ENCODE results near the gene ADGRL2.
"Not testable (repeated sequence)": the region's sequence is repeated elsewhere in the genome, so short reads cannot be mapped to it uniquely, and the experiment has no call there.

ADGRL2 gene

DNA sequence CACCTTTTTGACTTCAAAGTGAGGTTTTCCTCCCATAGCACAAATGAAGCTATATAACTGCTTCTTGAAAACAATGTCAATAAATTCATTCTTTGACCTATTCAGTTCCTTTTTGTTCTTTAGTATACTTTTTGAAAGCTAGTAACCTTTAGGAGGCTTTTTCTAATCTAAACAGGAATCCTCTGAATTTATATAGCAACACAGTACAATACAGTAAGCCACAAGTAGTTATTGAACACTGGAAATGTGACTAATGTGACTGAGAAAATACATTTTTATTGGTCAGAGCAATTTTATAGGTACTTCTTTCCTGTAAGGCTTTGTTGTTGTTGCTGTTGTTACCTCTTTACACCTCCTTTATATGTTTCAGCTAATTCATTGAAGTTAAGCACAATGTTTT, 49.8 kb downstream of the ADGRL2 start:
- no peak for DNase-seq

DNA sequence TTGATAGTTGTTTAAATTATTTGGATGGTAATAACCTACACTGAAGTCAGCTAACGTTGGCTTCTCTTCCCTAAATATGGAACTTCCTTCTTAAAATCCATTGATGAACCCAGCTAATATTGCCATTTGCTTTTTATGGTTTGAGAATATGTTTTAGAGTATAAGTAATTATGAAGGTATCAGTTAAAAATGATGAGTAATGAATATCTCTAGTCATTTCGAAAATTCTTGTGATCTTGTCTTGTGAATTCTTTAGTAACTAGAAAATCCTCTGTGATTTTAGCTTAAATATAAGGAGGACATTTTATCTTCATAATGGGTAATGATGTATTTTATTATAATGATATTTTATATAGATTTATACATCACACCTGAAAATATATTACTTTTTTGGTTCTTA, 50.5 kb downstream of the ADGRL2 start:
- DNase-seq: no peak

DNA sequence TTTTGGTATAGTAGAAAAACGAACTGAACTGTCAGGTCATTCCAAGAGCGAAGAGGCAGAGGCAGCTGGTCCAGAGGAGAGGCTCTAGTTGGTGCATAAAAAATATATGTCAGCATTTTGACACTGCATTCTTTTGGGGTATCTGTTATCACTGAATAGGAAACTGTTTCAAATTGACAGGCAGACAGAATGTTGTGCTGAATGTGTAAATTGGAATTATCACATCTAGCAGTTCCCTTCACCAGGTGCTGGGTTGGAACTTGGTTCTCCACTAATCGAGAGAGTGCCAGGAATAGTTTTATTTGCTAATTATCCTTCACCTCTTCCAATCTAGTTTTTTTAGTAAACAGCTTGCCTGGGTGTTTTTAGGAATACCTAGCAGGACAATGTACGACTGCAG, 52.2 kb downstream of the ADGRL2 start:
- DNase-seq: no peak

DNA sequence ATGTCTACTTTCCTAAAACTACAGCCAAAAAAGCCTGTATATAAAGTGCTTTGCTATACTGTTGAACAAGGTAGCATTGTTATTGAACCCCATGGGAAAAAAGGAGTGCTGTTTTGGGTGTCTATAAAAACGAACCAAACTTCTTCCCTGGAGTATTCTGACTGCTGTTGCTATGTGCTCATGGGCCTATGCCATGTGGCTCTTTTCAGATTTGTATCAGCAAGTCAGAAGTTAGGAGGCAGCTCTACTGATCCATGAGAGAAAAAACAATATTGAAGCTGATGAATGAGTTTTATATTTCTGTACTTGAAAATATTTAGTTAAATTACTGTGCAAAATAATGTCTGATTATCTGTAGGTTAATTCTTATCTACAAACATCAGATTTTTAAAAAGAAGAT, 66.5 kb downstream of the ADGRL2 start:
- no peak for DNase-seq

DNA sequence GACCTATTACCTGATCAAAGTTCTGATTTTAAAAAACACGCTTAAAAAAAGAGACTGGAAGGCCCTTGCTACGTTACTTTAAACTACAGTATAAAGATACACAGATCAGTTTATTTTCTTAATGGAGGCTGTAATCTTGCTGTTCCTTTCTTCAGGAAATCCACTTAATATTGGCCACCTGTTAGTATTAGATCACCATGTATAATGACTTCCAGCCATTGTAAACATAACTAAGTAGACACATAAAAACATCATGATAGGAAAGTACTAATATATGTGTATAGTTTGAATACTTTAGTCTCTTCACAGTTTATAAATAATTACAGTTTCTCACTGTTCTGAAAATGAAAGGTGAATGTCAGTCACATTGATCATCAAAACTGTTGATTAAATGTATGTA, 68.6 kb downstream of the ADGRL2 start:
- no peak for DNase-seq

DNA sequence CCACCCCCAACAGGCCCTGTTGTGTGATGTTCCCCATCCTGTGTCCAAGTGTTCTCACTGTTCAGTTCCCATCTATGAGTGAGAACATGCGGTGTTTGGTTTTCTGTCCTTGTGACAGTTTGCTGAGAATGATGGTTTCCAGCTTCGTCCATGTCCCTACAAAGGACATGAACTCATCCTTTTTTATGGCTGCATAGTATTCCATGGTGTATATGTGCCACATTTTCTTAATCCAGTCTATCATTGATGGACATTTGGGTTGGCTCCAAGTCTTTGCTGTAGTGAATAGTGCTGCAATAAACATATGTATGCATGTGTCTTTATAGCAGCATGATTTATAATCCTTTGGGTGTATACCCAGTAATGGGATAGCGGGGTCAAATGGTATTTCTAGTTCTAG, 70.4 kb downstream of the ADGRL2 start:
- not testable (repeated sequence) for DNase-seq

DNA sequence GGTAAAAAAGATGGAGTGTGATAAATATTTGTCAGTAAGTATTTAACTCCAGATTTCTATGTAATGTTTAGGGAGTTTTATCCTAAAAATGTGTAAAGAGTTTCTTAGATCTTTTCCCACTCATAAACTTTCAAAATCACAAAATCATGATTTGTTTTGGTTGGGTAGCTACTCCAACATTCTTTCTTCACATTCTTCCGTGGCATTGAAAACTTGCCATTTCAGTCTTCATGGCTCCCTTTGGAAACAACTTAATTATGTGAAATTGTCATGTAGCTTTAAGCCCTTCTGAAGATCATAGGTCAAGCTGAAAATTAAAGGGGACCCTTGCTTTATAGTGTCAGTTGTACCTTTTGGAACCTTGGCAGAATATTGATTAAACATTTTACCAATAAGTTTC, 73.2 kb downstream of the ADGRL2 start:
- no peak for DNase-seq

DNA sequence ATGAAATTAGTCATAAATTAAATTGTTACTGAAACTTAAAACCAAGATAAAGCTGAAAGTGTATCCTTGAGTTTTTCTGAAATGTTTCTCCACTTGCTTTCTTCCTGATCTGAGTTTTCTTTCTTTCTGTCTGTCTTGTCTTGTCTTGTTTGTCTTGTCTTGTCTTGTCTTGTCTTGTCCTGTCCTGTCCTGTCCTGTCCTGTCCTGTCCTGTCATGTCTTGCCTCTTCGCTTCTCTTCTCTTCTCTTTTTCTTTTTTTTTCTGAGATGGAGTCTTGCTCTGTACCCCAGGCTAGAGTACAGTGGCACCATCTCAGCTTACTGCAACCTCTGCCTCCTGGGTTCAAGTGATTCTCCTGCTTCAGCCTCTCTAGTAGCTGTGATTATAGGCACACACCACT, 73.7 kb downstream of the ADGRL2 start:
- DNase-seq: no peak

DNA sequence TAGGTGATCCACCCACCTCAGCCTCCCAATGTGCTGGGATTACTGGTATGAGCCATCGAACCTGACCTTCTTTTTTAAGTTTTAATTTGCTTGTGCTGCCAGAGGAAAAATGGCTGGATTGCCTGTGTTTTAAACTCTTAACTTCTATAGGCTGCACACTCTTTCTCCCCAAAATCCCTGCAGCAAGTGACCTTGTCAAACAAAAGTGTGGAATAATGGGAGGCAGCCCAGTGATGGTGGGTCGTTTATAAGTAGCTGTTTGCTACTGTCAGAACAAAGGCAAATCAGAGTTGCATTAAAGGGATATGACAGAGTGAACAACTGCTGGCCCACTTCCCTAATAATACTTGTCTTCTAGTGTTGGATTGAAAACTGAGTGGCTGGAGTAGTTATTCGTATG, 74.2 kb downstream of the ADGRL2 start:
- no peak for DNase-seq

DNA sequence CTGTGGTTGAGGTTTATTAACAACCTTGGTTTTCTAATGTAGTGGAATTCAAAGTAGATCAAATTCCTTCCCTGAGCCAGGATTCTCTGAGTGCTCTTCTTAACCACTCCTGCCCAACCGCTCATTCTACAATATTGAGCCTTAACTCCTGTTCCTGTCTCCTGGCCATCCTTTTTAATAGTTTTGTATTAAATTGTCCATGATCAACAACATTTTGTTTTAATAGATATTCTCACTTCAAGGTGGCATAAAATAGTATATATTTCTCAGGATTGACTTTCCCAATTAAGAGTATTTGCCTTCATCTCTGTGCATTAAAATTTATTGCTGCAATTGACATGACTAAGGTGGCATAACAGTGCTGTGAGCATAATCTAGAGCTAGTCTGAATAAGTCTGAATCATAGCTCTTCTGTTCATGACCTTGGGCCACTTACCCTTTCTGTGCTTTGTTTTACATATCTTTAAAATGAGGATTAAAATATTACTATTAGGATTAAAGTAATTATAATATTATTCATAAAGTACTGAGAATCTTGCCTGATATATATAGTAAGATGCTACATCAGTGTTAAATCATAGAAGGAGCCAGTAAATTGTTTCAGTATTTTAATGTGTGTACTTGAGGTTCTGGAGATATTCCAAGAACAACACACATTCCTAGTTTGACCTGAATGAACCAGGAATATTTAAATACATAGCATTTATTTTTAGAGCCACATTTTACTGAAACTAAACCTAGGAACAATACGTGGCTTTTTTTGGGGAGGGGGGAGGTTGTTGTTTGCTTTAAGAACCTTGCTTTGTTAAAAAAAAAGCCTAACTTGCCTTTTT, 76.4 kb downstream of the ADGRL2 start:
- DNase-seq: no peak

DNA sequence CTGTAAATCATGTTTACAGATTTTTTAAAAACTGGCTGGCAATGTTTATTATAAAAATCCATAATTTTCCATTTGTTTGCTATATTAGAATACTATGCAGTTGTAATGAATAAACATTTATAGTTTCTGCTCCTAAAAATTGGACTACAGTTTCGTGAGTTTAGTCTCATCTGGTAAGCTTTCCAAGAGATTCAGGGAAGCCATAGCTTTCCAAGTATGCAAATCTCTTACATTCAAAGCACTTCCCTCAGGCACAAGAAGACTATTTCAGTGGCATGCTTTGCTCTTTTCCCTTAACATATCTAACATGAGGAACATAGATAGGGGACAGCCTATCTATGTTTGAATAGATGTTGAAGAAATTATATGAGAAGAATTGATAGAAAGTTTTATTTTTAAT, 77.2 kb downstream of the ADGRL2 start:
- DNase-seq: no peak

DNA sequence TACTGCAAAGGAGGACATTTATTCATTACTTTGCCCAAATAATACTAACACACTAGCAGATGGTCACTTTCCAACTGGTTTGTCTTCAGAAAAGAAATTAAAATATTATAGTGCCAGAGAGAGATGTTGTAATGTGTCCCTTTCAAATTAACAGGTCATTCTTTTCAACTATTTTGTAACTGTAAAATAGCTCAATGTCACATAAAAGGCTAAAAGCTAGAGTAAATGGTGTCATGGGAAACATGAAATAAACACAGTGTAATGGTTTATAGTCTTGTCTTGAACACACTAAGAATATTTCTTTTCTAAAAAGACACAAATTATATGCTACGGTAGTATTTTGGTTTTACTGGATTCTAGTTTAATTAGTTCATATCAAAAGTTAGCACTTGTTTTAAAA, 77.8 kb downstream of the ADGRL2 start:
- no peak for DNase-seq

DNA sequence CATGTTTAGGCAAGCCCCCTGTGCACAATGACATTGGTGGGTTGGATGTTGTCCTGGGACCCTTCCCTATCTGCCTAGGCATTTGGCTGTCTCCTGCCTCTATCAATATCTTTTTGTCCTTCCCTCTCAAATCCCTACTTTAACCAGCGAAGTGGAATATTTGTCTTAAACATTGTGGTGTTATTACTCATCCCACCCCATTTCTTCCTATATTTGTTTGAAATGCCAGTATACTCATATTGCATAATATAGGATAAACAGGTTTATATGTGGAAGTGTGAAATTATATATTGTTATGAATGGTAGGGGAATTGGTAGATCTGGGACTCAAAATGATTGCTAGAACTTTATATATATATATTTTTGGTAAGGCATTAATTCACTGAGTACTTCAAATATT, 80.0 kb downstream of the ADGRL2 start:
- no peak for DNase-seq

DNA sequence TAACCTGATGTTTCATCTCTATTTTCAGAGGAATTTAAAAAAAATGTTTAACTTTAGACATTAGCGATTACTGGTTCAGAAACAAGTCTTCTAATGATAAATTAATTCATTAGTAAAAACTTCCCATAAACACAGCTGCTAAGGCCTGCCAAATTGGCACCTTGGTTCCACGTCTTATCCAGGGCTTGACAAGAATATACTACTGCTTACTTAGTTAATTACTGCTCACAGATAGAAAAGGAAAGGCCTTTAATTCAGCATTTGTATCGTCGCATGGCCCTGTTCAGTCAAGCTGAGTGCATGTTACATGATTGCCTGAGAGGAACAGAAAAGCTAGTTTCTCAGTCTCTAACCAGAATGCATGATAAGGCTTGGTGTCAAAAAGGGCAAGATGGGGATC, 84.6 kb downstream of the ADGRL2 start:
- DNase-seq: no peak

DNA sequence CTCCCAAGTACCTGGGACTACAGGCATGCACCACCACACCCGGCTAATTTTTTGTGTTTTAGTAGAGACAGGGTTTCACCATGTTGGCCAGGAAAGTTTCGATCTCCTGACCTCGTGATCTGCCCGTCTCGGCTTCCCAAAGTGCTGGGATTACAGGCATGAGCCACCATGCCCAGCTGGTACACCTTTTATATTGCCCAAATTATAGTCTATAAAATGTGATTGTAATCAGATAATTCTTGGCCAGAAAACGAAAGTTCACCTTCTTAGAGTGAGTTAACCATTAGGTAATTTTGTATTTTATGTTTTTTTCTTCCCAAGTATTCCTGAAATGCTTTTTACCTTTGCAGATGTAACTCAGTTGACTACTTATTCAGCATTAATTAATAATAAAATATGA, 85.6 kb downstream of the ADGRL2 start:
- DNase-seq: not testable (repeated sequence)

DNA sequence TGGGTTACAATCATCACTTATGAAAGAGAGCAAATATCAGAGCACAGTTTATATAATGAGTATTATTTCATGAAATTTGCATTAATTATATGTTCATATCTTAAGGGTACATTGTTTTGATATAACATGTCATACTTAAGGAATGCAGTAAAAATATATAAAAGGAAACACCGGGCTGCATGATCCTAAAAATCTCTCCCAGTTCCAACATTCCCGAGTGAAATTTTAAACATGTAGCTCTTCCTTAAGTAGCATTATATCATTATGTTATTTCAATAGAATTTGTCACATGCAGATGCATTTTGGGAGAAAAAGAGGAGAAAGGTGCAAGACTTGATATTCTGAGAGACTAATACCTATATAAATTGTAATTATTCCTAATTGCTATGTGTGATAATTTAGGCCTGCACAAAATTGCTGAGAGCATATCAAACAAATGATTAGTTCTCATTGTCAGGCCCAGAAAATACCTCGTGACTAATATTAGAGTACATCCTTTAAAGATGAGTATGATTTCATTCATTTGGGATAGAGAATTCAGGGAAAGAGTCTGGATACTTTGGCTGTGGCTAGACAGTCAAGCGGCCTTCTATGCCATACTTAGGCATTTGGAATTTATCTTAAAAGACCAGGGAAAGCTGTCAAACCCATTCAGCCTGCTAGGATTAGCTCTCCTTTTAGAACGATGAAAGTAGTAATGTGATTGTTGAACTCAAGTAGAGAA, 86.8 kb downstream of the ADGRL2 start:
- DNase-seq: no peak

DNA sequence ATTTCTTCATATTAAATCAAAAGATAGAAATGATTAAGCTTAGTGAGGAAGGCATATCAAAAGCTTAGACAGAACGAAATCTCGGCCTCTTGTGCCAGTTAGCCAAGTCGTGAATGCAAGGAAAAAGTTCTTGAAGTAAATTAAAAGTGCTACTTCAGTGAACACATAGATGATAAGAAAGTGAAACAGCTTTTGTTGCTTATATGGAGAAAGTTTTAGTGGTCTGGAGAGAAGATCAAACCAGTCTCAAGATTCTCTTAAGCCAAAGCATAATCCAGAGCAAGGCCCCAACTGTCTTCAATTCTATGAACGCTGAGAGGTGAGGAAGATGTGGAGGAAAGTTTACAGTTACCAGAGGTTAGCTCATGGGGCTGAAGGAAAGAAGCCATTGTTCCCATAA, 88.4 kb downstream of the ADGRL2 start:
- DNase-seq: no peak

DNA sequence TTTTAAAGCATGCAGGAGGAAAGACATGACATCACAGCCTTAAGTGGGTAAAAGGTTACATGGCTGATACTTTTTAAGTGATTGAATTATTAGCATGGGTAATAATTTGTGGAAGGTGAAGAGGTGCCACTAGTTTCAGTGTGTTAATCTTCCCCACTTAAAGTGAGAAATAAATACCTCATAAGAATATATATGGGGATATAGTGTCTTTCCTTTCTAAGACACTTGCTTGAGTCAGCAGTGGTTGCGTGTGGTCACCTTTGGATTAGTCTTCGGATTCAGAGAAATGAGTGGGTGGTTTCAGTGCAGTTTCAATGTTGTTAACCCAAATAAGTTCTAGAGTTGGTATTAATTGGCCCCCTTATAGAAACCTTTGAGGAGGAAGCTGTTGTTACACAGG, 94.1 kb downstream of the ADGRL2 start:
- DNase-seq: no peak

DNA sequence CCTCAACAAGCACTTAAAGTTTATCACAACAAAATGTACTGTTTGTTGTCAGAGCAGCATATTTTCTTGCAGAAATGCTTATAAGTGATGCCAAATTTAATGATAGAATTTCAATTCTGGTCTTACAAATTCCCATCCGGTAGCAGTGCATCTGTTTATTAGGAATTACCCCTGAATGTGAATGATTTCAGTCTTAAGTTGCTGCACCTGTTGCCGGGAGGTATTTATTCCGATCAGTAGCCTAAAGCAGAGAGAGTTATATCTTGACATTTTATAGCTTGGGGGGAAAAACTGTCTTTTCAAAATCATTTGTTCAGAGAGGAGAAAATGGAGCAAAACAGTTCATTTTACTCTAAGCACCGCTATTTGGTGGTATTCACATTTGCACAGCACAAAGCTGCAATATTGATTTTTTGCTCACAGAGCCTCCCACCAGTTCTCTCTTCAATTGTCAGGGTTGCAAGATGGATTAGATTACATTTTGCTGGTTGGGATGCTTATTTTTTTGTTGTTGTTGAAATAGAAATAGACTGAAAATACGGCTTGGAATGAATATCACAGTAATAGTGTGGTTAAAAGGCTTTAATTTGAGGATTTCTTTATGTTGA, 98.6 kb downstream of the ADGRL2 start:
- DNase-seq: no peak

DNA sequence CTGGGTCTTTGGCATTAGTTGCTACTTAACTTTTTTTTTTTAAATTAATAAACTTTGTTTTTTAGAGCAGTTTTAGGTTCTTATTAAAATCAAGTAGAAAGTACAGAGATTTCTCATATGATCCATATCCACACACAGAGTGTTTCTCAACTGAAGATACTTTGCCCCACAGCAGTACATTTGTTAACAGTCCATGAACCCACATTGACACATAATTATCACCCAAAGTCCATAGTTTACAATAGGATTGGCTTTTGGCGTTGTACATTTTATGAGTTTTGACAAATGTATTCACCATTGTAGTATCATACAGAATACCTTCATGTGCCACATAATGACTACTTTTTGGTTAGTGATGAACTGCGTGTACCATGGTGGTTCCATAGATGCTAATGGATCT, 106.8 kb downstream of the ADGRL2 start:
- no peak for DNase-seq

DNA sequence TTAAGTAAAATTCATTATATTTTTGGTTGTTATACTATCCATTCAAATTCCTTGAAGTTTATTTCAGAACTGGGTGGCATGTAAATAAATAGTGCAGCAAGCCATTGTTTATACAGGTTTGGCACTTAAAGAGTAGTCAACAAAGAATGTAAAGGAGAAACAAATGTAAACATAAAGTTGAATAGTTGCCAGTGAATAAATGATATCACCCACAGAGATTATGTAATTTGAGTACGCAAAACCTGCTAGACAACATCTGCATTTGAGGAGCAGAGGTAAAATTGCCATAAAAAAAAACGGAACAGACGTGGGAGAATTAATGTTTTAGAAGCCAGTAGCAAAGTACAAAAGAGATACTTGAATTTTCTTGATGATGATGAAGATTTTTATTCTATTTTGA, 111.6 kb downstream of the ADGRL2 start:
- DNase-seq: no peak

DNA sequence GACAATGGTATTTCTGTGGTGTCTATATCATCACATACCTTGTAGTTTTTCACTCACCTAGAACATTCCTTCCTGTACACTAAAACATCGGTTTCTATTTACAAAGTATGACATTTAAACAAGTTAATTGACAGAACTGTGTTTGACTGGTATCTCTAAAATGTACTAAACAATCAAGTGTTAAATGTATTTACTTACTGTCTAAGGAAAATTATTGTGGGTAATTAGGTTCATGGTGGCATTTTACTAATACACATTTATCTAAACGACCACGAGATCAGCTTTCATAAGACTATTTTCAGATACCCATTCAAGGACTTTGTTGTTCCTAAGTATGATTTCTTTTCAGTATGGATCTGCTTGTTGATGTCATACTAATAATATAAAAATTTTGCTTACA, 115.2 kb downstream of the ADGRL2 start:
- DNase-seq: no peak

DNA sequence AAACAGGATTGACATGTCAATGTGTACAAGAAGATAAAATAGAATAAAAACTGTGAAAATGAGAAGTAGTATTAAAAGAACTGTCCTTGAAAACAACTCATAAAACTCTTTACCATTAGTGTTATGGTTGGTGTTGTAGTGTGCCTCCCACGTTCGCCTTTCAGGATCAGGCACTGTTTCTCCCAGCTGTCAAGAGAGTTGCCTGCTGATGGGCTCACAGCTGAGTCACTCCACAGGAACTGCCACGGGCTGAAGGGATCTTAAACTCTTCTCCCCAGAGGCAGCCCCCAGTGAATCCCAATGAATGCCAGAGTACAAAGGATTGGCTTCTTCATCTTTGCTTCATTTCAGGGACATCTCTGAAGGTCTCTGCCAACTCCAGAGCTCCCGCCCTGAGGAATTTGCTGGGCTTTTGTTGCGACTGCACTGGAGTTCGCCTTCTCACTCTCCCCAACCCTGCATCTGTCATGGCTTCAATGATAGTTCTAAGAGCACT, 119.6 kb downstream of the ADGRL2 start:
- DNase-seq: no peak

DNA sequence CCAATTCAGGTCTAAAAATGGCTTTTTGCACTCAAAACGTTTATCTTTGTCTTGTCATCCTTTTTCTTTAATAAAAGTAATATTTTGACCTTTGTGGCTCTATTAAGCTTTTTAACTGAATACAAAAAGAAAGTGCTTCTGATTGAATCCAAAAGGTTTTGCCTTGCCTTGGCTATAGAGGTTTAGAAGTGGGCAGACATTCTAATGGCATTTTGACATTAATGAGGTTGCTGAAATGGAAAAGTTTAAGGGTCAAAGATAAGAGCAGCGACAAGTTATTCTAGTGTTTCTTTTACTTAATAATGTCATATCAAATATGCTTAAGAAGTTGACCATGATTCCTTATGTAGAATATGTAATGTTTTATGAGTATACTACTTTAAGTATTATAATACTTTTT, 120.2 kb downstream of the ADGRL2 start:
- no peak for DNase-seq
